Left cardiac atrium (tissue), 4 donors: Measurements from ENCODE around the gene ARMC7. TPM values are rescaled to one million over a fixed set of nuclear protein-coding genes. Genes with fewer than 3 reads are reported as not detected.

Experiments
- ATAC-seq, 2 donors: fragments of 200-7000 bp; cut with Tn5 transposase; one replicate each; pipeline ENCODE4 v1.9.1; 2020; ENCODE audit warnings: mild to moderate bottlenecking in 2 of 2, moderate library complexity in 2 of 2
- DNase-seq: peaks from one replicate; pipeline ENCODE4 v3.0.0-alpha.2; 2020
- intact Hi-C, 2 donors: fragments of 100-400 bp; cut with DNase I; formaldehyde crosslinking; loops; one replicate each; pipeline versions ENCODE4 v1.14.1 to v1.15.1; 2022 to 2023
- total RNA-seq, 2 donors: library from RNA; stranded (reverse); fragmentation: NEBNext Ultra II Directional; extraction: Animal tissue kit (Norgen Biotek cat#: 25700); gene quantifications; one replicate each; pipeline ENCODE4 v1.2.1, GENCODE V29; 2021
- donor health status: DM: no; HTN: yes; CAD: no.
- donor health status: DM: no; HTN: yes; CAD: no; lungs with severe emphysema.
- donor health status: DM: yes; HTN: yes; CAD: no.
- donor health status: Dilated cardiomyopathy.

Gene ARMC7
- total RNA-seq, 2 donors from 2014 or later: 5.8 to 6.7 TPM

GRCh38 chr17:75093548-75094158 lies 16.1 kb upstream of the ARMC7 start:
- peak in 1 of 2 donors; percentile 38 for ATAC-seq
- intact Hi-C loops: no loop called here
- no peak for DNase-seq

- intact Hi-C loops: no loop called here
- ATAC-seq: no peak
- no peak for DNase-seq
These were observed 14.8 kb upstream of the ARMC7 start for GRCh38 chr17:75094871-75095399.

GRCh38 chr17:75096082-75096625 lies 13.6 kb upstream of the ARMC7 start:
- peak; percentile 76 for DNase-seq
- peak; percentile 83 to 87 for ATAC-seq
- intact Hi-C loops: no loop called here

GRCh38 chr17:75097865-75098264 lies 11.9 kb upstream of the ARMC7 start:
- no peak for DNase-seq
- ATAC-seq: no peak
- intact Hi-C loops: no loop called here

- ATAC-seq (no peak), DNase-seq (no peak)
- intact Hi-C loops: no loop called here
These were observed 10.9 kb upstream of the ARMC7 start for GRCh38 chr17:75098861-75099260.

GRCh38 chr17:75099881-75100595 lies 9.7 kb upstream of the ARMC7 start:
- ATAC-seq (no peak), DNase-seq (no peak)
- intact Hi-C loops: no loop called here

- DNase-seq (no peak), ATAC-seq (no peak)
- intact Hi-C loops: no loop called here
These were observed 7.4 kb upstream of the ARMC7 start for GRCh38 chr17:75102385-75102821.

- DNase-seq (no peak), ATAC-seq (no peak)
- intact Hi-C loops: no loop called here
These were observed 5.9 kb upstream of the ARMC7 start for GRCh38 chr17:75103601-75104554.

- ATAC-seq: peak in 1 of 2 donors; percentile 61
- DNase-seq: peak; percentile 68
- intact Hi-C loops: no loop called here
These were observed 4.4 kb upstream of the ARMC7 start for GRCh38 chr17:75105126-75106080.

- ATAC-seq (no peak), DNase-seq (no peak)
- intact Hi-C loops: no loop called here
These were observed 1.6 kb upstream of the ARMC7 start for GRCh38 chr17:75108193-75108592.

GRCh38 chr17:75109046-75109406 lies 743 bp upstream of the ARMC7 start:
- intact Hi-C loops: no loop called here
- ATAC-seq: no peak
- DNase-seq: no peak

- DNase-seq (peak; percentile 35), ATAC-seq (no peak)
- intact Hi-C loops: loop anchor here (10.0 kb wide), 1 partner anchor 64 kb away; no protein-coding TSS in a partner anchor
These were observed 617 bp downstream of the ARMC7 start for GRCh38 chr17:75110234-75110937.

GRCh38 chr17:75111777-75112335 lies 2.1 kb downstream of the ARMC7 start:
- intact Hi-C loops: loop anchor here (10.0 kb wide), 1 partner anchor 63 kb away; no protein-coding TSS in a partner anchor
- ATAC-seq: no peak
- no peak for DNase-seq

GRCh38 chr17:75113798-75114551 lies 4.2 kb downstream of the ARMC7 start:
- DNase-seq (peak; percentile 91), ATAC-seq (peak; percentile 76 to 80)
- intact Hi-C loops: loop anchor here (2.0 to 10.0 kb wide), 2 partner anchors 61 to 87 kb away; no protein-coding TSS in a partner anchor

GRCh38 chr17:75114552-75115314 lies 5.0 kb downstream of the ARMC7 start:
- DNase-seq (no peak), ATAC-seq (no peak)
- intact Hi-C loops: loop anchor here (2.0 to 10.0 kb wide), 2 partner anchors 60 to 86 kb away; no protein-coding TSS in a partner anchor
